Neutrophil (primary cell): ENCODE data around the gene PRSS50.
A peak's percentile ranks its signal among the peaks of the same experiment; 100 is the strongest.

Experiments used
- H3K27ac ChIP-seq: fragments of 200-600 bp; sonication (generic); 2 replicates; pipeline ENCODE4 v1.5.1; 2016; ENCODE audit warnings: mild to moderate bottlenecking, moderate library complexity
- H3K27me3 ChIP-seq: fragments of 200-600 bp; sonication (generic); 2 replicates; pipeline ENCODE4 v1.6.0; 2016; ENCODE audit warnings: mild to moderate bottlenecking
- H3K36me3 ChIP-seq: fragments of 200-600 bp; sonication (generic); 2 replicates; pipeline ENCODE4 v1.5.1; 2017
- H3K4me1 ChIP-seq, 2 experiments: fragments of 200-600 bp in 1 of 2; sonication (generic) in 1 of 2; 1 replicate in 1 of 2; 2 replicates in 1 of 2; pipeline versions ENCODE4 v1.5.1 to v1.6.1; 2013 to 2016; ENCODE audit warnings: low read depth in 1 of 2, low read length in 1 of 2, mild to moderate bottlenecking in 1 of 2, moderate library complexity in 1 of 2; ENCODE audit not compliant: control insufficient read depth in 1 of 2, insufficient read depth in 1 of 2
- H3K4me3 ChIP-seq, 2 experiments: fragments of 200-600 bp in 1 of 2; sonication (generic) in 1 of 2; 1 replicate in 1 of 2; 2 replicates in 1 of 2; pipeline ENCODE4 v1.5.1; 2013 to 2016; ENCODE audit warnings: low read depth in 1 of 2, low read length in 1 of 2, mild to moderate bottlenecking in 1 of 2, moderate library complexity in 1 of 2
- H3K9me3 ChIP-seq: fragments of 200-600 bp; sonication (generic); 2 replicates; pipeline ENCODE4 v1.5.1; 2016
- CTCF ChIP-seq: fragments of 200-600 bp; sonication (generic); IDR thresholded peaks from 2 replicates; pipeline ENCODE4 v1.5.1; 2016; ENCODE audit warnings: antibody characterized with exemption

The PRSS50 gene

DNA sequence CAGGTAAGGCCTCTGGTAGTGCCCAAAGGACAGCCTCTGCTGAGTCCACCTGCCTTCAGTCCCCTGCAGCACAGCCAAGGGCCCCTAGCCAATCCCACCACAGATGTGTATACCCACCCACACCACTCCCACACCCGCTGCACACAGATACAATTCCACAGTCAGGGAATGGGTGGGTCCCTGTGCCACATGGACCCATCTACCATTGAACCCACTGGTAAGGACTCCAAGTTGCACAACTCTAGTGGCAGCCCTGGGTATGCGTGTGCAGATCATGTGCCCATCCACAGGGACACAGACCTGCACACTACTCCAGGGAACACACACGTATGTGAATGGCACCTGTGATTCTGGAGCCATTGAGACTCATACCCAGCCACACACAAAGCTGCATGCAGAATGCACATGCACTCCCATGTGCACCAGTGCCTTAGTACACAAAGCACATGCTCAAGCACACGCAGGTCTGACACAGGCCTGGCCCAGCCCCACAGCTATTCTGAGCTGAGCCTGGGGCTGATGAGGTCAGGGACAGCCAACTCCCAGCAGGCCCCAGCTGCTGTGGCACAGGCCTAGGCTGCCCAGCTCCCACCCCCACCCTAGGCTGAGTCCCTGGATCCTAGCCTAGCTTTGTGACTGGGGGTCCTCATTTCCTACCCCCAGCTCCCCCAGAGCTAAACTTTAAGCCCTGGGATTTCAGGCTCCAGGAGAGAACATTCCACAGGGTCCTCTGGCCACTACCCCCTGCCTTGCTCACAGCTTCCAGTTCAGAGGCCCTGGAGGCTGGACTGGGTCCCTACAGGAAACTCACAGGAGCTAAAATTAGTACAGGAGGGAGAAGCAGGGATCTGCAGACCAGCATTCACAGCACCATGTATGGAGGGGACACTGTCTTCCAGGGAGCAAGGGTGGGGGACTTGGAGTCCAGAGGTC is 21.4 kb downstream of the PRSS50 start:
- H3K4me3 ChIP-seq = no peak overlapping the region
- H3K27ac ChIP-seq = peak overlapping the region; percentile 22
- no peaks in the 10 kb centered on the region for H3K36me3 ChIP-seq
- peaks cover 60% of the 10 kb centered on the region for H3K27me3 ChIP-seq
- peaks cover 31 to 33% of the 10 kb centered on the region in 2 experiments for H3K4me1 ChIP-seq
- H3K9me3 ChIP-seq = no peaks in the 10 kb centered on the region
- no peak for TF ChIP-seq CTCF

GRCh38 chr3:46695177-46695961 is 22.3 kb downstream of the PRSS50 start:
- Histone ChIP-seq H3K4me1 (peaks cover 30 to 31% of the 10 kb centered on the region in 2 experiments), H3K4me3 (no peak overlapping the region)

GRCh38 chr3:46694520-46694919 is 23.1 kb downstream of the PRSS50 start:
- H3K9me3 ChIP-seq = no peaks in the 10 kb centered on the region
- no peaks in the 10 kb centered on the region for H3K36me3 ChIP-seq
- peaks cover 30 to 31% of the 10 kb centered on the region in 2 experiments for H3K4me1 ChIP-seq
- H3K4me3 ChIP-seq = no peak overlapping the region
- peaks cover 54% of the 10 kb centered on the region for H3K27me3 ChIP-seq
- no peak overlapping the region for H3K27ac ChIP-seq
- no peak for TF ChIP-seq CTCF

More at GRCh38 chr3:46695177-46695961, 22.3 kb downstream of the PRSS50 start:
- Histone ChIP-seq H3K27me3 (peaks cover 60% of the 10 kb centered on the region), H3K27ac (peak overlapping the region; percentile 22), H3K36me3 (no peaks in the 10 kb centered on the region), H3K9me3 (no peaks in the 10 kb centered on the region)
- TF ChIP-seq CTCF = no peak

GRCh38 chr3:46693892-46694226 is 23.8 kb downstream of the PRSS50 start:
- Histone ChIP-seq H3K27ac (no peak overlapping the region), H3K36me3 (no peaks in the 10 kb centered on the region)

More at GRCh38 chr3:46693892-46694226, 23.8 kb downstream of the PRSS50 start:
- no peak for TF ChIP-seq CTCF
- H3K4me3 ChIP-seq = peak overlapping the region in 1 of 2 experiments; percentile 67
- peaks cover 30 to 31% of the 10 kb centered on the region in 2 experiments for H3K4me1 ChIP-seq
- peaks cover 48% of the 10 kb centered on the region for H3K27me3 ChIP-seq
- no peaks in the 10 kb centered on the region for H3K9me3 ChIP-seq
